ENCODE results near the gene HORMAD2. TPM values are rescaled to one million over a fixed set of nuclear protein-coding genes. Genes with fewer than 3 reads are reported as not detected.

HORMAD2 gene
- total RNA-seq, 1 experiment from 2014 or later: not detected

GRCh38 chr22:30159561-30160353 is 79.5 kb downstream of the HORMAD2 start:
- DNase-seq (peak; percentile 67), ATAC-seq (peak; percentile 56)
- Histone ChIP-seq H3K4me3 (ENCODE audit: low read length) (no peak overlapping the region), H3K27me3 (ENCODE audit: low read length) (no peaks in the 10 kb centered on the region), H3F3A (ENCODE audit: low read length, unreplicated experiment) (no peaks in the 10 kb centered on the region), H3K27ac (ENCODE audit: low read length) (no peak overlapping the region), H3K36me3 (ENCODE audit: low read depth, low read length) (no peaks in the 10 kb centered on the region), H3K9ac (ENCODE audit: low read length) (no peak overlapping the region), H2AFZ (ENCODE audit: low read length) (peak overlapping the region; percentile 48), H3K4me2 (ENCODE audit: low read length) (0 out of 2 replicates have a peak overlapping the region, but pooled peaks have one; percentile 1), H3K9me2 (replicated peaks; ENCODE audit: low read length) (no peaks in the 10 kb centered on the region), H3K79me2 (ENCODE audit: low read length) (no peaks in the 10 kb centered on the region), H4K20me1 (ENCODE audit: low read length) (no peaks in the 10 kb centered on the region), H3K9me3 (ENCODE audit: low read length) (no peaks in the 10 kb centered on the region), H3K4me1 (ENCODE audit: insufficient read depth, low read length) (peaks cover 11% of the 10 kb centered on the region; the same call in 1 of the 2 replicates)
- CTCF ChIA-PET: no interaction called here
- intact Hi-C loops (cut with micrococcal nuclease): no loop called here
- TF ChIP-seq EZH2 (IDR thresholded peaks at IDR 0.05; ENCODE audit: low read length, unreplicated experiment): no peak
- TF ChIP-seq EZH2phosphoT487 (IDR thresholded peaks at IDR 0.05; ENCODE audit: borderline replicate concordance, low read length): no peak
- no peak for TF ChIP-seq CTCF (conservative IDR thresholded peaks at IDR 0.05; ENCODE audit: low read depth, low read length)
- no TSS peak for BruUV-seq (replicated peaks)
- POLR2A ChIA-PET (ENCODE audit: unreplicated experiment): interaction anchor here (0.5 to 0.7 kb wide), 2 partner anchors 19 to 47 kb away, joined by 5 to 9 read pairs; no protein-coding TSS in a partner anchor

- Histone ChIP-seq H2AFZ (ENCODE audit: low read length) (no peak overlapping the region), H3K27ac (ENCODE audit: low read length) (no peak overlapping the region)
Measured at GRCh38 chr22:30161051-30161469, 80.8 kb downstream of the HORMAD2 start.

GRCh38 chr22:30167296-30167695 is 87.0 kb downstream of the HORMAD2 start:
- H3K9me3 ChIP-seq (ENCODE audit: low read length): no peaks in the 10 kb centered on the region
- H3K4me2 ChIP-seq (ENCODE audit: low read length): no peak overlapping the region
- no TSS peak for BruUV-seq (replicated peaks)
- H3K9ac ChIP-seq (ENCODE audit: low read length): no peak overlapping the region
- H3K79me2 ChIP-seq (ENCODE audit: low read length): no peaks in the 10 kb centered on the region
- ATAC-seq: no peak
- no peak overlapping the region for H3K27ac ChIP-seq (ENCODE audit: low read length)
- CTCF ChIA-PET: no interaction called here
- no peaks in the 10 kb centered on the region for H3K36me3 ChIP-seq (ENCODE audit: low read depth, low read length)
- H4K20me1 ChIP-seq (ENCODE audit: low read length): no peaks in the 10 kb centered on the region
- TF ChIP-seq EZH2phosphoT487 (IDR thresholded peaks at IDR 0.05; ENCODE audit: borderline replicate concordance, low read length) (no peak), CTCF (conservative IDR thresholded peaks at IDR 0.05; ENCODE audit: low read depth, low read length) (no peak), EZH2 (IDR thresholded peaks at IDR 0.05; ENCODE audit: low read length, unreplicated experiment) (no peak)
- POLR2A ChIA-PET (ENCODE audit: unreplicated experiment): no interaction called here
- H3K27me3 ChIP-seq (ENCODE audit: low read length): no peaks in the 10 kb centered on the region
- no peaks in the 10 kb centered on the region for H3K4me1 ChIP-seq (ENCODE audit: insufficient read depth, low read length)
- DNase-seq: no peak
- H3F3A ChIP-seq (ENCODE audit: low read length, unreplicated experiment): no peaks in the 10 kb centered on the region
- H3K9me2 ChIP-seq (replicated peaks; ENCODE audit: low read length): no peaks in the 10 kb centered on the region
- H2AFZ ChIP-seq (ENCODE audit: low read length): no peak overlapping the region
- intact Hi-C loops (cut with micrococcal nuclease): no loop called here
- H3K4me3 ChIP-seq (ENCODE audit: low read length): no peak overlapping the region

More at GRCh38 chr22:30161051-30161469, 80.8 kb downstream of the HORMAD2 start:
- intact Hi-C loops (cut with micrococcal nuclease): no loop called here
- Histone ChIP-seq H3F3A (ENCODE audit: low read length, unreplicated experiment) (no peaks in the 10 kb centered on the region), H3K36me3 (ENCODE audit: low read depth, low read length) (no peaks in the 10 kb centered on the region), H3K4me1 (ENCODE audit: insufficient read depth, low read length) (peaks cover 11% of the 10 kb centered on the region; the same call in 1 of the 2 replicates), H3K9me2 (replicated peaks; ENCODE audit: low read length) (no peaks in the 10 kb centered on the region), H3K4me2 (ENCODE audit: low read length) (no peak overlapping the region), H3K4me3 (ENCODE audit: low read length) (no peak overlapping the region), H3K79me2 (ENCODE audit: low read length) (no peaks in the 10 kb centered on the region), H3K9ac (ENCODE audit: low read length) (no peak overlapping the region), H3K9me3 (ENCODE audit: low read length) (no peaks in the 10 kb centered on the region), H3K27me3 (ENCODE audit: low read length) (no peaks in the 10 kb centered on the region), H4K20me1 (ENCODE audit: low read length) (no peaks in the 10 kb centered on the region)
- POLR2A ChIA-PET (ENCODE audit: unreplicated experiment): no interaction called here
- CTCF ChIA-PET: no interaction called here
- TF ChIP-seq EZH2 (IDR thresholded peaks at IDR 0.05; ENCODE audit: low read length, unreplicated experiment): no peak
- DNase-seq (no peak), ATAC-seq (no peak)
- BruUV-seq (replicated peaks): no TSS peak

Data from PC-3 (cell line).